GM12878 (cell line): ENCODE data around the gene MMP7. TPM values are rescaled to one million over a fixed set of nuclear protein-coding genes. Genes with fewer than 3 reads are reported as not detected.

Source experiments
- ATAC-seq: fragments of 200-7000 bp; cut with Tn5 transposase; 3 replicates; pipeline ENCODE4 v1.9.1; 2020; ENCODE audit warnings: mild to moderate bottlenecking, moderate library complexity
- BruUV-seq: library from RNA; stranded (reverse); fragments of 400-500 nt; replicated peaks from 2 replicates; lab custom pipeline; 2021; lab: Mats Ljungman, UMichigan
- CTCF ChIA-PET: fragments of 300-600 bp; sonication (Branson Sonifier 250); formaldehyde crosslinking; extraction: SDS; loops from one replicate; lab custom pipeline; 2021; ENCODE audit warnings: inconsistent platforms; lab: Yijun Ruan, JAX
- POLR2A ChIA-PET: fragments of 350-600 bp; formaldehyde crosslinking; extraction: SDS; loops from one replicate; lab custom pipeline; 2021; ENCODE audit warnings: inconsistent platforms; lab: Charles Lee
- RAD21 ChIA-PET: fragments of 300-600 bp; sonication (Branson Sonifier 250); formaldehyde crosslinking; loops from one replicate; lab custom pipeline; 2023; ENCODE audit warnings: antibody characterized with exemption; ENCODE audit not compliant: unreplicated experiment; lab: Charles Lee
- SMC1A ChIA-PET: fragments of 300-600 bp; sonication (Branson Sonifier 250); formaldehyde crosslinking; loops from one replicate; lab custom pipeline; 2023; ENCODE audit not compliant: unreplicated experiment, uncharacterized antibody; lab: Charles Lee
- DNase-seq: peaks from one replicate; pipeline ENCODE4 v3.0.0-alpha.2; 2011; ENCODE audit warnings: low read depth, low spot score
- FAIRE-seq: peaks from 3 replicates; lab custom pipeline; 2011; peaks lifted over from hg19 to GRCh38; lab: Jason Lieb, UNC
- H2AFZ ChIP-seq: 2 replicates; pipeline ENCODE4 v1.6.0; 2011; ENCODE audit warnings: low read depth, low read length, control low read depth; ENCODE audit not compliant: control insufficient read depth
- H3K27ac ChIP-seq: 2 replicates; pipeline ENCODE4 v1.5.1; 2011; ENCODE audit warnings: control low read depth; ENCODE audit not compliant: control insufficient read depth, insufficient read depth
- H3K27me3 ChIP-seq, 2 experiments: replicated peaks in 1 of 2; 2 replicates each; pipeline versions ENCODE4 v1.6.0 to v1.6.1; 2011; ENCODE audit warnings: low read length in 1 of 2; ENCODE audit not compliant: control insufficient read depth in 2 of 2, insufficient read depth in 2 of 2
- H3K36me3 ChIP-seq, 2 experiments: 2 replicates each; pipeline ENCODE4 v1.5.1; 2011; ENCODE audit warnings: low read length in 1 of 2; ENCODE audit not compliant: control insufficient read depth in 2 of 2, insufficient read depth in 2 of 2
- H3K4me1 ChIP-seq: 2 replicates; pipeline ENCODE4 v1.6.1; 2011; ENCODE audit warnings: mild to moderate bottlenecking, low read length, moderate library complexity, mixed read lengths; ENCODE audit not compliant: control insufficient read depth, insufficient read depth
- H3K4me2 ChIP-seq: 2 replicates; pipeline ENCODE4 v1.6.0; 2011; ENCODE audit warnings: control low read depth; ENCODE audit not compliant: control insufficient read depth, insufficient read depth
- H3K4me3 ChIP-seq: fragments of 200-600 bp; sonication (generic); 2 replicates; pipeline ENCODE4 v1.5.1; 2016
- H3K79me2 ChIP-seq: 2 replicates; pipeline ENCODE4 v1.6.0; 2011; ENCODE audit warnings: low read length; ENCODE audit not compliant: control insufficient read depth, insufficient read depth
- H3K9ac ChIP-seq: 2 replicates; pipeline ENCODE4 v1.8.0; 2011; ENCODE audit warnings: low read length, control low read depth, mixed read lengths; ENCODE audit not compliant: control insufficient read depth, insufficient read depth
- H3K9me3 ChIP-seq: replicated peaks from 3 replicates; pipeline ENCODE4 v1.5.1; 2011; ENCODE audit warnings: mild to moderate bottlenecking, low read length; ENCODE audit not compliant: control insufficient read depth, insufficient read depth
- H4K20me1 ChIP-seq: 2 replicates; pipeline ENCODE4 v1.6.0; 2011; ENCODE audit not compliant: control insufficient read depth, insufficient read depth
- BACH1 ChIP-seq: fragments of 450-650 bp; IDR thresholded peaks from 2 replicates; pipeline ENCODE4 v1.6.1; 2017; ENCODE audit warnings: mild to moderate bottlenecking, borderline replicate concordance
- CEBPB ChIP-seq, 2 experiments: fragments of 150-350 bp in 1 of 2; IDR thresholded peaks; 2 replicates each; pipeline ENCODE4 v1.6.1; 2012 to 2014; ENCODE audit warnings: low read depth in 2 of 2, low read length in 2 of 2, borderline replicate concordance in 1 of 2, inconsistent platforms in 1 of 2
- HCFC1 ChIP-seq: fragments of 150-350 bp; IDR thresholded peaks from 2 replicates; pipeline ENCODE4 v1.6.1; 2014; ENCODE audit warnings: low read length
- MEF2B ChIP-seq: fragments of 450-650 bp; IDR thresholded peaks from 2 replicates; pipeline ENCODE4 v1.6.1; 2018; ENCODE audit warnings: mild to moderate bottlenecking, moderate library complexity; ENCODE audit not compliant: partially characterized antibody, poor library complexity, severe bottlenecking
- NBN ChIP-seq: fragments of 450-650 bp; IDR thresholded peaks from 2 replicates; pipeline ENCODE4 v1.6.1; 2016
- SMC3 ChIP-seq: IDR thresholded peaks from 2 replicates; pipeline ENCODE4 v1.6.1; 2011; ENCODE audit warnings: low read length, improper control_type of control experiment, borderline replicate concordance
- SUZ12 ChIP-seq: fragments of 200-600 bp; sonication (generic); IDR thresholded peaks from one replicate; pipeline ENCODE4 v1.6.1; 2018; ENCODE audit warnings: antibody characterized with exemption, mild to moderate bottlenecking; ENCODE audit not compliant: unreplicated experiment
- WGBS: methylation state at CpG from one replicate; pipeline ENCODE4 v1.1.6; 2016; ENCODE audit warnings: low lambda C conversion rate; ENCODE audit not compliant: insufficient replicate concordance, insufficient coverage; ENCODE audit errors: missing lambda C conversion rate; 5-methylcytosine and 5-hydroxymethylcytosine counted together
- in situ Hi-C: fragments of 300-500 bp; cut with MboI; formaldehyde crosslinking; loops from 9 replicates; pipeline ENCODE4 v1.14.3; 2018; ENCODE audit warnings: mixed read lengths
- intact Hi-C: fragments of 100-400 bp; cut with micrococcal nuclease; formaldehyde crosslinking; loops from one replicate; pipeline ENCODE4 v1.14.2; 2022; ENCODE audit not compliant: unreplicated experiment
- polyA plus RNA-seq, 11 experiments: library from polyadenylated mRNA; depleted of rRNA in 4 of 11; unstranded in 6 of 11; stranded (reverse) in 5 of 11; fragments of >200 nt; fragmentation: Nextera tagmentation in 4 of 11; fragmentation: Illumina TruSeq in 1 of 11; extraction: Ambion mirVana in 4 of 11; extraction: Trizol in 1 of 11; gene quantifications; 1 replicate in 1 of 11; 2 replicates in 10 of 11; pipeline versions ENCODE4 v1.2.1 to v1.2.3, GENCODE V29; 2011 to 2016; ENCODE audit warnings: inconsistent platforms in 2 of 11, missing spikeins in 2 of 11, low read depth in 1 of 11
- total RNA-seq, 4 experiments: library from RNA; depleted of rRNA in 3 of 4; stranded (reverse); fragments of >200 nt in 3 of 4; fragmentation: Illumina TruSeq in 1 of 4; extraction: Trizol in 1 of 4; gene quantifications; 2 replicates each; pipeline versions ENCODE4 v1.2.1 to v1.2.3, GENCODE V29; 2013 to 2021
- TF ChIP-seq, protein P1 (sequence below): fragments of 450-650 bp; formaldehyde crosslinking; IDR thresholded peaks from 2 replicates; pipeline ENCODE4 v1.4.0; 2020; ENCODE audit warnings: mild to moderate bottlenecking, moderate library complexity
- TF ChIP-seq, protein P2 (sequence below): fragments of 450-650 bp; IDR thresholded peaks from 2 replicates; pipeline ENCODE4 v1.6.1; 2016; ENCODE audit warnings: mild to moderate bottlenecking

The MMP7 gene
- total and polyA plus RNA-seq, 10 of the 15 experiments (the other 5 are each of a cell fraction or from before 2014, with no cell fraction given) = 0.63 to 18.0 (median 1.1) TPM

DNA sequence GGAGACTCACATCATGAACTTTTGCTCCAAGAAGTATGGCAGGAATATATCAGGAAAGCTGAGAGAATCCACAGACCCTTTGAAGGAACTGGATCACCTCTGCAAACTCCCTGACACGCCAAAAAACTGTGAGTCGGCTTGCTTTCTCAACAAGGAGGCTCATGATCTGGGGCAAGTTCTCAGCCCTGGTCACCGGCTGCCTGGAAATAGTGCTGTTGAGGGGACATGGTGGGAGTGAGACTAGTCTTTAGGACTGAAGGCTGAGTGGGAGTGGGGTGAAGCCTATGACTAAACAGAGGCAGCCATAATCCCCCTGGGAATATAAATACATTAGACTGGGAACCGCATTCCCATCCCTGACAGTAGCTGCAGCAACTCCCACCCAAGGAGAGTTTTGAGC is 8.4 kb upstream of the MMP7 start:
- POLR2A ChIA-PET = no interaction called here
- no peak overlapping the region for H3K4me3 ChIP-seq
- no peak overlapping the region for H3K9ac ChIP-seq
- in situ Hi-C loops = no loop called here
- no peak overlapping the region for H2AFZ ChIP-seq
- RAD21 ChIA-PET = interaction anchor here (0.8 to 2.6 kb wide), 9 partner anchors 15 to 171 kb away, joined by 3 to 9 read pairs (median 5); no protein-coding TSS in a partner anchor
- FAIRE-seq (no peak), DNase-seq (no peak), ATAC-seq (no peak)
- TF ChIP-seq HCFC1 (no peak), MEF2B (peak; percentile 56), NBN (no peak), CEBPB (IDR thresholded peaks at IDR 0.05; ENCODE audit: borderline replicate concordance in 1 of 2, low read depth in 2 of 2, low read length in 2 of 2) (no peak), SUZ12 (no peak)
- no peaks in the 10 kb centered on the region for H3K36me3 ChIP-seq
- no peaks in the 10 kb centered on the region for H4K20me1 ChIP-seq
- H3K4me2 ChIP-seq = no peak overlapping the region
- no peaks in the 10 kb centered on the region for H3K4me1 ChIP-seq
- no peaks in the 10 kb centered on the region; the same call in 2 of the 3 replicates for H3K9me3 ChIP-seq
- intact Hi-C loops = no loop called here
- H3K27ac ChIP-seq = no peak overlapping the region
- H3K27me3 ChIP-seq = no peaks in the 10 kb centered on the region
- SMC1A ChIA-PET = interaction anchor here (0.7 to 6.7 kb wide), 9 partner anchors 8 to 73 kb away, joined by 3 to 47 read pairs (median 4); partner anchors contain the start of gene MMP7
- 66% methylated on average over 4 of the region's 4 CpGs for WGBS
- BruUV-seq = no TSS peak
- CTCF ChIA-PET = interaction anchor here (0.9 to 5.4 kb wide), 9 partner anchors 8 to 245 kb away, joined by 3 to 41 read pairs (median 6); partner anchors contain the start of gene MMP7
- H3K79me2 ChIP-seq = no peaks in the 10 kb centered on the region

DNA sequence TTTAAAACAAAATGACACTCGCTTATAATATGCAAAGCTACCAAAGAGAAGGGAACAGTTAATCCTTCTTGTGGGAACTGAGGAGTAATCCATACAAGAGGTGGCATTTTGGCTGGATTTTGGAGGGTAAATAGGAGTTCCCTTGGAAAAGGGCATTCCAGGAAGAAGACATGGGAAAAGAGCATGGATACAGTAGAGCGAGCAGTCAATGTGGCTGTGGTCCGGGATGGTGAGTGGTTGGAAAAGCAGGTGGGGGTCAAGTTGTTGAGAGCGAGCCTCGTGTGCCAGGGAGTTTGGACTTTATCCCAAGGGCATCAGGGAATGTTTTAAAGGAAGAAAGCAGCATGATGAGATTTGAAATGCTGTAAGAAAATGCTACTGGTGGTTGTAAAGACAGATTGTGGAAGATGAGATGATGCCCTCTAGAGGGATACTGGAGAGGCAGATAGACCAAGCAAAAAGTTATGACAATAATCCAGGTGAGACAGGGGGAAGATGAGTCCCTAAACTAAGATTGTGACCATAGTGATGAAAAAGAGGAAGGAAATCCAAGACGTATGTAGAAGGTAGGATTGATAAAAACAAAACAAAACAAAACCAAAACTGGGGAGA is 3.8 kb upstream of the MMP7 start:
- Histone ChIP-seq H4K20me1 (no peaks in the 10 kb centered on the region), H3K4me3 (no peak overlapping the region), H3K36me3 (no peaks in the 10 kb centered on the region), H3K79me2 (no peaks in the 10 kb centered on the region), H2AFZ (no peak overlapping the region), H3K4me1 (no peaks in the 10 kb centered on the region), H3K9me3 (no peaks in the 10 kb centered on the region), H3K27ac (no peak overlapping the region), H3K9ac (no peak overlapping the region), H3K27me3 (no peaks in the 10 kb centered on the region), H3K4me2 (no peak overlapping the region)
- RAD21 ChIA-PET = interaction anchor here (1.2 to 7.5 kb wide), 2 partner anchors 12 to 78 kb away, joined by 4 to 58 read pairs; no protein-coding TSS in a partner anchor
- WGBS = 52% methylated on average over 6 of the region's 6 CpGs
- in situ Hi-C loops = no loop called here
- CTCF ChIA-PET = interaction anchor here (0.7 to 3.3 kb wide), 8 partner anchors 9 to 192 kb away, joined by 3 to 23 read pairs (median 6); no protein-coding TSS in a partner anchor
- POLR2A ChIA-PET = no interaction called here
- intact Hi-C loops = no loop called here
- SMC1A ChIA-PET = interaction anchor here (0.6 to 6.7 kb wide), 12 partner anchors 10 to 192 kb away, joined by 3 to 47 read pairs (median 3); no protein-coding TSS in a partner anchor
- no TSS peak for BruUV-seq
- FAIRE-seq (peak; percentile 38), DNase-seq (no peak), ATAC-seq (peak; percentile 76)
- TF ChIP-seq, protein P1, sequence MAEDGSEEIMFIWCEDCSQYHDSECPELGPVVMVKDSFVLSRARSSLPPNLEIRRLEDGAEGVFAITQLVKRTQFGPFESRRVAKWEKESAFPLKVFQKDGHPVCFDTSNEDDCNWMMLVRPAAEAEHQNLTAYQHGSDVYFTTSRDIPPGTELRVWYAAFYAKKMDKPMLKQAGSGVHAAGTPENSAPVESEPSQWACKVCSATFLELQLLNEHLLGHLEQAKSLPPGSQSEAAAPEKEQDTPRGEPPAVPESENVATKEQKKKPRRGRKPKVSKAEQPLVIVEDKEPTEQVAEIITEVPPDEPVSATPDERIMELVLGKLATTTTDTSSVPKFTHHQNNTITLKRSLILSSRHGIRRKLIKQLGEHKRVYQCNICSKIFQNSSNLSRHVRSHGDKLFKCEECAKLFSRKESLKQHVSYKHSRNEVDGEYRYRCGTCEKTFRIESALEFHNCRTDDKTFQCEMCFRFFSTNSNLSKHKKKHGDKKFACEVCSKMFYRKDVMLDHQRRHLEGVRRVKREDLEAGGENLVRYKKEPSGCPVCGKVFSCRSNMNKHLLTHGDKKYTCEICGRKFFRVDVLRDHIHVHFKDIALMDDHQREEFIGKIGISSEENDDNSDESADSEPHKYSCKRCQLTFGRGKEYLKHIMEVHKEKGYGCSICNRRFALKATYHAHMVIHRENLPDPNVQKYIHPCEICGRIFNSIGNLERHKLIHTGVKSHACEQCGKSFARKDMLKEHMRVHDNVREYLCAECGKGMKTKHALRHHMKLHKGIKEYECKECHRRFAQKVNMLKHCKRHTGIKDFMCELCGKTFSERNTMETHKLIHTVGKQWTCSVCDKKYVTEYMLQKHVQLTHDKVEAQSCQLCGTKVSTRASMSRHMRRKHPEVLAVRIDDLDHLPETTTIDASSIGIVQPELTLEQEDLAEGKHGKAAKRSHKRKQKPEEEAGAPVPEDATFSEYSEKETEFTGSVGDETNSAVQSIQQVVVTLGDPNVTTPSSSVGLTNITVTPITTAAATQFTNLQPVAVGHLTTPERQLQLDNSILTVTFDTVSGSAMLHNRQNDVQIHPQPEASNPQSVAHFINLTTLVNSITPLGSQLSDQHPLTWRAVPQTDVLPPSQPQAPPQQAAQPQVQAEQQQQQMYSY = no peak
- TF ChIP-seq NBN = peak; percentile 27; the same call in 1 of the 2 replicates
- TF ChIP-seq, protein P2, sequence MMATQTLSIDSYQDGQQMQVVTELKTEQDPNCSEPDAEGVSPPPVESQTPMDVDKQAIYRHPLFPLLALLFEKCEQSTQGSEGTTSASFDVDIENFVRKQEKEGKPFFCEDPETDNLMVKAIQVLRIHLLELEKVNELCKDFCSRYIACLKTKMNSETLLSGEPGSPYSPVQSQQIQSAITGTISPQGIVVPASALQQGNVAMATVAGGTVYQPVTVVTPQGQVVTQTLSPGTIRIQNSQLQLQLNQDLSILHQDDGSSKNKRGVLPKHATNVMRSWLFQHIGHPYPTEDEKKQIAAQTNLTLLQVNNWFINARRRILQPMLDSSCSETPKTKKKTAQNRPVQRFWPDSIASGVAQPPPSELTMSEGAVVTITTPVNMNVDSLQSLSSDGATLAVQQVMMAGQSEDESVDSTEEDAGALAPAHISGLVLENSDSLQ = no peak
- no peak for TF ChIP-seq BACH1
- TF ChIP-seq SMC3 = peak; percentile 16; the same call in 1 of the 2 replicates
